HepG2 (cell line): ENCODE measurements around the gene KCNE5. TPM values are rescaled to one million over a fixed set of nuclear protein-coding genes. Genes with fewer than 3 reads are reported as not detected.

Experiments used
- ATAC-seq: fragments of 200-7000 bp; cut with Tn5 transposase; 3 replicates; pipeline ENCODE4 v1.9.1; 2020; ENCODE audit warnings: mild to moderate bottlenecking, moderate library complexity
- BruUV-seq: library from RNA; stranded (reverse); fragments of 400-500 nt; replicated peaks from 2 replicates; lab custom pipeline; 2021; lab: Mats Ljungman, UMichigan
- CTCF ChIA-PET: fragments of 300-600 bp; formaldehyde crosslinking; extraction: SDS; loops from one replicate; lab custom pipeline; 2021; ENCODE audit warnings: low total read pairs, inconsistent platforms, low intra/inter-chr PET ratio; lab: Yijun Ruan, JAX
- POLR2A ChIA-PET: fragments of 350-600 bp; sonication (Branson Sonifier 250); formaldehyde crosslinking; loops from one replicate; lab custom pipeline; 2020; ENCODE audit warnings: antibody characterized with exemption, inconsistent platforms; lab: Yijun Ruan, JAX
- DNase-seq: peaks from one replicate; pipeline ENCODE4 v3.0.0-alpha.2; 2015; ENCODE audit warnings: low spot score
- FAIRE-seq: peaks from 3 replicates; lab custom pipeline; 2011; peaks lifted over from hg19 to GRCh38; lab: Jason Lieb, UNC
- H2AFZ ChIP-seq: one replicate; pipeline ENCODE4 v1.6.1; 2011; ENCODE audit warnings: low read length, inconsistent platforms
- H3K27ac ChIP-seq: fragments of 300-600 bp; 3 replicates; pipeline ENCODE4 v1.8.0; 2011; ENCODE audit warnings: mixed run types, mild to moderate bottlenecking, mixed read lengths, low read length, inconsistent platforms; ENCODE audit not compliant: insufficient read depth; ENCODE audit errors: extremely low read length
- H3K27me3 ChIP-seq, 2 experiments: fragments of 200-600 bp in 1 of 2; 2 replicates in 1 of 2; 3 replicates in 1 of 2; pipeline versions ENCODE4 v1.6.0 to v1.8.0; 2011; ENCODE audit warnings: low read length in 2 of 2, mild to moderate bottlenecking in 2 of 2, moderate library complexity in 2 of 2, inconsistent platforms in 1 of 2; ENCODE audit not compliant: insufficient read depth in 2 of 2, control insufficient read depth in 1 of 2
- H3K36me3 ChIP-seq, 2 experiments: fragments of 200-600 bp in 1 of 2; replicated peaks in 1 of 2; 2 replicates in 1 of 2; 3 replicates in 1 of 2; pipeline versions ENCODE4 v1.5.1 to v1.8.0; 2011; ENCODE audit warnings: low read length in 2 of 2, inconsistent platforms in 1 of 2; ENCODE audit not compliant: insufficient read depth in 2 of 2, control insufficient read depth in 1 of 2
- H3K4me1 ChIP-seq: 2 replicates; pipeline ENCODE4 v1.5.1; 2012; ENCODE audit warnings: low read length, inconsistent platforms; ENCODE audit not compliant: insufficient read depth
- H3K4me2 ChIP-seq: 2 replicates; pipeline ENCODE4 v1.6.0; 2011; ENCODE audit warnings: low read depth, low read length, inconsistent platforms
- H3K4me3 ChIP-seq, 3 experiments: fragments of 200-600 bp in 1 of 3; sonication (generic), shearing (Covaris generic) in 1 of 3; replicated peaks in 1 of 3; 2 replicates each; pipeline ENCODE4 v1.5.1; 2011 to 2016; ENCODE audit warnings: low read length in 3 of 3, inconsistent platforms in 2 of 3, low read depth in 2 of 3, mild to moderate bottlenecking in 2 of 3, control low read depth in 1 of 3, mixed read lengths in 1 of 3; ENCODE audit not compliant: insufficient read depth in 1 of 3
- H3K79me2 ChIP-seq: one replicate; pipeline ENCODE4 v1.6.1; 2011; ENCODE audit warnings: low read length, inconsistent platforms; ENCODE audit not compliant: insufficient read depth
- H3K9ac ChIP-seq: 2 replicates; pipeline ENCODE4 v1.6.0; 2011; ENCODE audit warnings: mild to moderate bottlenecking, low read depth, low read length, inconsistent platforms; ENCODE audit not compliant: insufficient read depth
- H3K9me3 ChIP-seq: 2 replicates; pipeline ENCODE4 v1.5.1; 2012; ENCODE audit warnings: mild to moderate bottlenecking, low read length
- H4K20me1 ChIP-seq: 2 replicates; pipeline ENCODE4 v1.6.0; 2011; ENCODE audit warnings: inconsistent platforms, mild to moderate bottlenecking, low read length, moderate library complexity; ENCODE audit not compliant: insufficient read depth
- CTCF ChIP-seq: sonication (generic); formaldehyde crosslinking; IDR thresholded peaks from 2 replicates; pipeline ENCODE4 v1.5.0; 2020; ENCODE audit warnings: mild to moderate bottlenecking, missing genetic modification reagents, moderate library complexity
- JARID2 ChIP-seq: sonication (generic); formaldehyde crosslinking; IDR thresholded peaks from 2 replicates; pipeline ENCODE4 v1.8.1; 2023; ENCODE audit warnings: missing genetic modification reagents, inconsistent platforms; ENCODE audit not compliant: insufficient replicate concordance
- MED8 ChIP-seq: sonication (generic); formaldehyde crosslinking; IDR thresholded peaks from 2 replicates; pipeline ENCODE4 v1.8.1; 2023; ENCODE audit warnings: mild to moderate bottlenecking, missing genetic modification reagents; ENCODE audit not compliant: insufficient replicate concordance
- STAT5B ChIP-seq: sonication (generic); formaldehyde crosslinking; IDR thresholded peaks from 2 replicates; pipeline ENCODE4 v1.4.0; 2020; ENCODE audit warnings: missing genetic modification reagents
- ZMYM2 ChIP-seq: sonication (generic); formaldehyde crosslinking; IDR thresholded peaks from 2 replicates; pipeline ENCODE4 v1.8.0; 2022; ENCODE audit warnings: mild to moderate bottlenecking, missing genetic modification reagents
- ZNF24 ChIP-seq: fragments of 450-650 bp; IDR thresholded peaks from 2 replicates; pipeline ENCODE4 v1.6.1; 2017; ENCODE audit warnings: antibody characterized with exemption, mild to moderate bottlenecking
- ZSCAN31 ChIP-seq: sonication (generic); formaldehyde crosslinking; IDR thresholded peaks from 2 replicates; pipeline ENCODE4 v1.5.0; 2020; ENCODE audit warnings: low read depth, mild to moderate bottlenecking, missing genetic modification reagents
- WGBS: methylation state at CpG from one replicate; pipeline ENCODE4 v1.1.6; 2017; ENCODE audit warnings: low lambda C conversion rate; 5-methylcytosine and 5-hydroxymethylcytosine counted together
- in situ Hi-C: cut with HindIII; loops from 2 replicates; pipeline ENCODE4 v1.10.0; 2017; ENCODE audit warnings: low pct_unique_long_range_greater_than_20kb; ENCODE audit not compliant: extremely low pct_ligation_motif_present
- intact Hi-C: fragments of 100-400 bp; cut with micrococcal nuclease; formaldehyde crosslinking; loops from one replicate; pipeline ENCODE4 v1.10.0; 2022; ENCODE audit not compliant: unreplicated experiment
- polyA plus RNA-seq, 8 experiments: library from polyadenylated mRNA; depleted of rRNA in 3 of 8; stranded (reverse) in 7 of 8; unstranded in 1 of 8; fragments of >200 nt; fragmentation: Illumina TruSeq in 4 of 8; extraction: Trizol in 4 of 8; gene quantifications; 2 replicates each; pipeline versions ENCODE4 v1.2.1 to v1.2.3, GENCODE V29; 2011 to 2016; ENCODE audit warnings: low read depth in 4 of 8, missing spikeins in 1 of 8, mixed read lengths in 1 of 8; ENCODE audit not compliant: insufficient read depth in 1 of 8
- total RNA-seq, 5 experiments: library from RNA; depleted of rRNA; stranded (reverse); fragments of >200 nt; fragmentation: Illumina TruSeq; extraction: Trizol; gene quantifications; 2 replicates each; pipeline ENCODE4 v1.2.3, GENCODE V29; 2016; ENCODE audit warnings: low read depth in 1 of 5

The KCNE5 gene
- total and polyA plus RNA-seq, 2 of the 13 experiments (the other 11 are each of a cell fraction or from before 2014, with no cell fraction given), result 0.33 to 1.4 TPM

- H3K4me1 ChIP-seq, result peaks cover under 1% of the 10 kb centered on the region; the same call in 1 of the 2 replicates
- ATAC-seq (no peak), FAIRE-seq (peak; percentile 48), DNase-seq (no peak)
- intact Hi-C loops, result no loop called here
- H3K4me3 ChIP-seq, result no peak overlapping the region
- H3K4me2 ChIP-seq, result no peak overlapping the region
- H4K20me1 ChIP-seq, result no peaks in the 10 kb centered on the region
- 86% methylated on average over 4 of the region's 5 CpGs for WGBS
- H2AFZ ChIP-seq, result no peak overlapping the region
- H3K9me3 ChIP-seq, result no peaks in the 10 kb centered on the region
- H3K9ac ChIP-seq, result no peak overlapping the region
- in situ Hi-C loops, result loop anchor here (5.0 kb wide), 1 partner anchor 151 kb away; the partner anchor contains the start of gene GUCY2F
- TF ChIP-seq CTCF (CRISPR knock-in tag) (0 out of 2 replicates have a peak, but pooled peaks have one; percentile 20), ZMYM2 (CRISPR knock-in tag) (no peak)
- BruUV-seq, result no TSS peak
- CTCF ChIA-PET, result interaction anchor here (2.8 kb wide), 1 partner anchor 147 kb away, joined by 9 read pairs; no protein-coding TSS in a partner anchor
- H3K27ac ChIP-seq, result no peak overlapping the region
- no peaks in the 10 kb centered on the region; a peak in 1 of 5 replicates for H3K36me3 ChIP-seq
- no peaks in the 10 kb centered on the region for H3K79me2 ChIP-seq
- no peaks in the 10 kb centered on the region for H3K27me3 ChIP-seq
- POLR2A ChIA-PET, result no interaction called here
Measured at GRCh38 chrX:109632906-109633504, 8.0 kb upstream of the KCNE5 start.

- WGBS, result 93% methylated on average over 3 of the region's 3 CpGs
- H3K4me3 ChIP-seq, result no peak overlapping the region
- FAIRE-seq (no peak), DNase-seq (no peak), ATAC-seq (no peak)
- ChIA-PET CTCF (no interaction called here), POLR2A (no interaction called here)
- no peak for TF ChIP-seq JARID2 (CRISPR knock-in tag)
- peak; percentile 88 for TF ChIP-seq ZNF24
- TF ChIP-seq ZSCAN31 (CRISPR knock-in tag), result no peak
- TF ChIP-seq MED8, result no peak
- no peak for TF ChIP-seq STAT5B (CRISPR knock-in tag)
- H3K27ac ChIP-seq, result no peak overlapping the region
- H3K36me3 ChIP-seq, result no peaks in the 10 kb centered on the region; a peak in 1 of 5 replicates
- no peak overlapping the region for H3K9ac ChIP-seq
- intact Hi-C loops (no loop called here), in situ Hi-C loops (no loop called here)
- H3K27me3 ChIP-seq, result no peaks in the 10 kb centered on the region
- H2AFZ ChIP-seq, result no peak overlapping the region
- no peaks in the 10 kb centered on the region for H4K20me1 ChIP-seq
- BruUV-seq, result no TSS peak
- H3K4me2 ChIP-seq, result no peak overlapping the region
- no peaks in the 10 kb centered on the region for H3K9me3 ChIP-seq
- peaks cover 20% of the 10 kb centered on the region for H3K4me1 ChIP-seq
- no peaks in the 10 kb centered on the region for H3K79me2 ChIP-seq
Measured at GRCh38 chrX:109629310-109629709, 4.3 kb upstream of the KCNE5 start.
